SK-N-DZ (cell line): ENCODE results near the gene ERAP2.
"Not testable (repeated sequence)": the region's sequence is repeated elsewhere in the genome, so short reads cannot be mapped to it uniquely, and the experiment has no call there.

ENCODE experiments used
- DNase-seq: peaks from one replicate; pipeline ENCODE4 v3.0.0-alpha.2; 2015; ENCODE audit warnings: low spot score

ERAP2 gene

GRCh38 chr5:96861076-96861475, 15.2 kb upstream of the ERAP2 start:
- peak; percentile 63 for DNase-seq

DNA sequence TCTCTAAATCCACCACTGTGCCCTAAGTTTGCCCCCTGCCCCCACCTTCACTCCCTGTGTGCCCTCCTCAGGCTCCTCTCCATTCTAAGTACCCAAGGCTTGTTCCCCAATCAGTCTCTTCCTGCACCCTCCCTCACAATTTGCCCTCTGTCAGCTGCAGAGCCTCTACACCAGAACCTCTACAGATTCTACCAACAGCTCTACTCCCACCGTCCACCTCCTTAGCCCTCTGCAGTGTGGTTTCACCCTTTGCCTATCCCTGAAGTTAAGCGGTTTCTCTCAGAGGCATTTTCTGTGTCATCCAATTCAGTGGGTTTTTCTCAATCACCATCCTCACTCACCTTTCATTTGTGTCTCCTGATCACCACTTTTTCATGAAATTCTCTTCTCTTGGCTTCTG, 13.2 kb upstream of the ERAP2 start:
- DNase-seq, result no peak

GRCh38 chr5:96863949-96864584, 12.2 kb upstream of the ERAP2 start:
- DNase-seq, result no peak

GRCh38 chr5:96864922-96865530, 11.3 kb upstream of the ERAP2 start:
- DNase-seq, result no peak

DNA sequence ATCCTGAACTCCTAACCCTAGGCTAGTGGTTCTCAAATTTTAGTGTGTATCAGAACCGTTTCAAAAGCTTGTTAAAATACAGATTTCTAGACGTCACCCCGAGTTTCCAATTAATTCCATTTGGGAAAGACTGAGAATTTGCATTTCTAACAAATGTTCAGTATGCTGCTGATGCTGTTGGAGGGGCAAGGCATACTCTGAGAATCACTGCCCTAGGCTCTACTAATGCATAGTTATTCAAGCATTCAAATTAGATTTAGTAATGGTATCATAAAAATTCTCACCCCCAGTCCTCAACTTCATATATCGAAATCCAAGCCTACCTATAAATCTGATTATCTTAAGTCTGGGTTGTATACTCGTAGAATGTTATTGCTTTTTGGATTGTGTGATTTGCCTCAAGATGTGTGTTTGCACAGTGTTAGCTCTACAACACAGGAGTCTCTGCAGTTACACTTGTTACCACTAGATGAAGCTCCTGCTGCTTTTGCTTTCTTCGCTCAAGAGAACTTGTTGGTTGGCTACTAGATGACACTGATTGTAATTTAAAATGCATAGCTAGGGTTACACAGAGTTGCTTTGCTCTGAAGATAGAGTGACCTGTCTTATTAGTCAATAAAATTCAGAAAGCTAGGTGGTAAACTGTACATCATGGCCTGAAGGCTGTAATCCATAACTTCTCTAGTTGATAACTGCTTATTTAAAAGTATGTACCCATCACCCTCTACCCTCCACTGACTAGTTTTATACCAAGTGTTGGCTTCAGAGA, 7.5 kb upstream of the ERAP2 start:
- DNase-seq, result peak; percentile 41

DNA sequence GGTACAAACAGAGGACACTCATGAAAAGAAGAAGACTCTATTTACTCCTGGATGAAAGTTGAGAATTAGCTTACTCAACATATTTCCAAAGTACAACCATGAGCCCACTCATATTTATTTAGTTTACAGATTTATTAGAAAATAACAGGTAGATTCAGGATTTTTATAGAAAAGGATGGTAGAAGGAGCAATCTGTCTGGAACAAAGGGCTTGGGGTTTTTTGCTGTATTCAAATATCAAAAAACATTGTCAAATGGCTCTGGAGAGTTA, 7.0 kb upstream of the ERAP2 start:
- no peak for DNase-seq

DNA sequence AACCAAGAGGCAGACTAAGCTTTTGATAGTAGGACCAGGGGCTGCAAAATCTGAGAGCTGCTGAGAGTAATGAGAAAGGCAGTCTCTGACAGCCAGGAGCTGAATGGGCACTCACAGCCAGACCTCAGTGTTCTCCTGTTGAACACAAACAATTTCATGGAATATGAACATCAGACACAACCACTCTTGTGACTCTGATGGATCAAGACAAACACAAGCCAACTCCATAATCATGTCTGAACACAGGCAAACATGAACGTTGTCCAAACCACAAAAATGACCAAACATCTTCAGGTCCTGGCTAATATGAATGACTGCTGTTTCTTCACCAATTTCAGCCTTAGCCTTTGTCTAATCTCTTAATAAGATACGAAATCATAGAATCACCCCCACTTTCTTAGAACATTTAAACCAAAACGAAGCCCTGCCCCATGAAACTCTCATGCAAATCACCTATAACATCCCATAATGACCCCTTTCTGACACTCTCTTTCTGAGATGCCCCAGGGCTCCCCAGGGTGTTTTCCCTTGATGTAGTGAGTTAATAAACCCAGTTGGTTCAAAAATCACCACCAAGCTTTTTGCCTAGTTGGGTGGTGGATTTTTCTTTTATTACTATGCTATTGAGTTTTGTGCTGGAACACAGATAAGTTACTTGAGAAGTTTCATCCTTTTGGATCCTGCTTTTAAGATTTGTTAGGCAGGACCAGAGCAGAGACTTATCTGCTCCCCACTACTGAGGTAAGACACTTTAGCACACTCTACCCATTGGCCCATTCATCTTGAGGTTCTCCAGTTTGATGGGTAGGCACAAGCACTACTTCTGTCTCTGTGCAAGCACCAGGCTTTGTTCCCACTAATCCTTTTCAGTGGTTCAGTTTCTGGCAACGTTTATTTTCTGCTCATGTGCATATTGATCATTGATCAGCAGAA, 5.9 kb upstream of the ERAP2 start:
- DNase-seq, result no peak

DNA sequence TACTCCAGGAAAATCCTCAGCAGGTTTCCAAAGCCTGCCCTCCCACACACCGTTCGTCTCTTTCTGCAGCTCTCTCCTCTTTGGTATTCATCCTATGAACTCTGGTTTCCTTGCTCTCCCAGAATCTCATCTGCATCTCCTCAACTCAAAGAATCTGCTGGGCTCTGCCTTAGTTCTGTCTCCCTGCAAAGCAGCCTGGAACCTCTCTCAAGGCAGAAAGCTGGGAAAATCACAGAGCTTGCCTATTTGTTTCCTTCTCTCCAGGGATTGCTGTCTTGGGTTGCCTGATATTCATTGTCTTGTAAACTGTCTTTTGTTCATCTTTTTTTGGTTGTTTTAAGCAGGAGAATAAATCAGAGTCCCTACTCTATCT, 5.3 kb upstream of the ERAP2 start:
- no peak for DNase-seq

- DNase-seq, result no peak
Measured at GRCh38 chr5:96871686-96872085, 4.6 kb upstream of the ERAP2 start.

DNA sequence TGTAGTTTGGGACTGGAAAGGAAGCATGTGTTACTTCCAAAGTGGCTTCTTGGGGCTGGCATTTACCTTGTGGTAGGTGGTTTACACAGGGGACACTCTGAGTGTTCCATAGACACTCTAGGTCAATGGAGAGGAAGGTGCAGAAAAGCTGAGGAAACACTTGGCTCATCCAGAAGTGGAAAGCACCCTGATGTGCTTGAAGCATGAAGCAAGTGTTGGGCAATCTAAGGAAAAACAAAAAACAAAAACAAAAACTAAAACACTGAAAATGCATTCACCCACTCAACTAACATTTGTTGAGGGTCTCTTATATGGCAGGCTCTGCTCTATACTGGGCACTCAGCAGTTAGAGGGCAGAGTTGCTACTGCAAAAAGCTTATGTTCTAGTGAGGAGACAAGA, 2.9 kb upstream of the ERAP2 start:
- DNase-seq, result no peak

GRCh38 chr5:96874631-96875030, 1.7 kb upstream of the ERAP2 start:
- no peak for DNase-seq

- peak; percentile 20 for DNase-seq
Measured at GRCh38 chr5:96875791-96876291, 459 bp upstream of the ERAP2 start.

- not testable (repeated sequence) for DNase-seq
Measured at GRCh38 chr5:96876977-96877469, 723 bp downstream of the ERAP2 start.

- no peak for DNase-seq
Measured at GRCh38 chr5:96879665-96880064, 3.4 kb downstream of the ERAP2 start.

GRCh38 chr5:96880444-96881164, 4.3 kb downstream of the ERAP2 start:
- DNase-seq, result no peak

GRCh38 chr5:96881511-96882115, 5.3 kb downstream of the ERAP2 start:
- DNase-seq, result no peak

DNA sequence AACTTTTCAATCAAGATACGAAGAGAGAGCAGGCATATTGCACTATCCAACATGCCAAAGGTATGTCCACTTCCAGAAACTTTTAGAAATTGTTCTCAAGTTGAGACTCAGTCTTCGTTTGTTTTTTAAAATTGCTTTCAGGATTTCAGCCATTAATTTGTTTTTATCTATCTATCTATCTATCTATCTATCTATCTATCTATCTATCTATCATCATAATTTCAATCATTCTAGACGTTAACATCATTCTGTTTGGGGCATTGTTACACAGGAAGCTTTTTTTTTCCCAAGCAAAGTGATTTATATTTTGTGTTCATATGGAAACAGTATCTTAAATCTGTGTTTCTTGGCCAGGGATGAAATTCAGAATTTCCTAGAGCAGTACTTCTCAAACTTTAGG, 7.6 kb downstream of the ERAP2 start:
- no peak for DNase-seq

DNA sequence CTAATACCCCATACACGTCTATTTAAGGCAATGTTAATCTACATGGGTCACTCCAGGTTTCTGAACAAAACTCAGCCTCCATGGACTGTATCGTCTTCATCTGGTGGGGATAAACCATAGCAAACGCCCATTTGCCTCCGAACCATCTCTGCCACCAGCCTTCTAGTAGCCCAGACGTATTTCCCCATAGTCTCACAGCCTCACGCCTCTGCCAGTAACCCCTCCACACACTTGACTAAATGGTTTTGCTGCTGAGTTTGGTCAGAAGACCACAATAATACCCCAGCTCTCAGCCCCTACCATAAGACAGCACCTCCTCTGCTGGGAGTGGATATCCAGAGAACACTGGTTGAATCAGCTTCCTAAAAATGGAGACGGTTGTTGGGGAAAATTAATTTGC, 8.7 kb downstream of the ERAP2 start:
- DNase-seq, result no peak

DNA sequence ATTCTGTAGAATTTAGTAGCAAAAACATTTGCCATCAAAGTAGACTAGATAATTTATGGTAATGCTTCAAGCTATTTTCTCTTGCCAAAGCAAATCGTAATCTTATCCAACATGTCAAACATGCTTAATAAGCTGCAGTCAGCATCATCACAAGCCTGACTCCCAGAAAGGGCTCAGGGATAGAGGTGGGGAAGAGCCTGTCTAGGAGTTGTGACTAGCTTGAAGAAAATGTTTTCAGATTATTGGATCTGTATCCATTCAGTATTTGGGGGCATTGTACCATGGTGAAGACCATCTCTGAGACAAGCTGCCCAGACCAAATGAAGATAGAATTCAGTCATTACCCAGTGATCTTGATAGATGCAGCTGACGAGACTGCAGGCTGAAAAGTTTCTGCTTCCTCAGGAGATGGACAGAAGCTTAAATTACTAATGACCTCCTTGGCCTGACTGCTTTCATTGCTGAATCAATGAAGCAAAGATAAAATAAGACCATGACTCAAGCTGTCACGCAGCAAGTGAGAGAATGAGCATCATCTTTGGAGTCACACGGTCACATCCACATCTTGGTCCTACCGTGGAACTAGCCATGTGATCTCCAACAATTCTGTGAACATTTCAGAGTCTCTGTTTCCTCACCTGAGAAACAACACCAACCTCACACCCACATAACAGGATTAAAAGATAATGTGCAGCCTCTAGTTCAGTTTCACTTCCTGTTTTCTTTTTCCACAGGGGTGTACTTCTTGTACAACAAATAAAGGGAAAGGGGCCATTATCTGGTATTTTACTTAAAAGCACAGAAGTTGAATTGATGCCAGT, 9.4 kb downstream of the ERAP2 start:
- DNase-seq, result no peak

GRCh38 chr5:96893342-96893741, 17.0 kb downstream of the ERAP2 start:
- no peak for DNase-seq
